Endothelial cell (in vitro differentiated cells): ENCODE data around the gene FAM111B. TPM values are rescaled to one million over a fixed set of nuclear protein-coding genes. Genes with fewer than 3 reads are reported as not detected.

Source experiments
- DNase-seq: peaks from one replicate; pipeline ENCODE4 v3.0.0; 2021; ENCODE audit warnings: low spot score
- H3K27ac Mint-ChIP-seq: one replicate; pipeline ENCODE4 v1.8.0; 2021; ENCODE audit warnings: mixed read lengths, inconsistent platforms; ENCODE audit not compliant: unreplicated experiment
- H3K27me3 Mint-ChIP-seq: one replicate; pipeline ENCODE4 v1.8.0; 2021; ENCODE audit warnings: mild to moderate bottlenecking, moderate library complexity, mixed read lengths, inconsistent platforms; ENCODE audit not compliant: unreplicated experiment
- H3K36me3 Mint-ChIP-seq: one replicate; pipeline ENCODE4 v1.8.0; 2021; ENCODE audit warnings: mild to moderate bottlenecking, low read depth, mixed read lengths, inconsistent platforms; ENCODE audit not compliant: unreplicated experiment
- H3K4me1 Mint-ChIP-seq: one replicate; pipeline ENCODE4 v1.8.0; 2021; ENCODE audit warnings: mild to moderate bottlenecking, mixed read lengths, inconsistent platforms; ENCODE audit not compliant: unreplicated experiment
- H3K4me3 Mint-ChIP-seq: one replicate; pipeline ENCODE4 v1.8.0; 2021; ENCODE audit warnings: mild to moderate bottlenecking, mixed read lengths, inconsistent platforms; ENCODE audit not compliant: unreplicated experiment
- H3K9me3 Mint-ChIP-seq: one replicate; pipeline ENCODE4 v1.8.0; 2021; ENCODE audit warnings: mixed read lengths, inconsistent platforms; ENCODE audit not compliant: unreplicated experiment
- total RNA-seq: library from RNA; stranded (reverse); fragmentation: NEBNext Ultra II Directional; extraction: Animal tissue kit (Norgen Biotek cat#: 25700); gene quantifications from one replicate; pipeline ENCODE4 v1.2.1, GENCODE V29; 2021; ENCODE audit not compliant: unreplicated experiment
- TF ChIP-seq, protein P1 (sequence below): fragments of 200-600 bp; sonication (generic); IDR thresholded peaks from one replicate; pipeline ENCODE4 v1.5.0; 2021; ENCODE audit warnings: antibody characterized with exemption; ENCODE audit not compliant: unreplicated experiment

The FAM111B gene
- total RNA-seq, 1 donor from 2014 or later: 3.4 TPM

DNA sequence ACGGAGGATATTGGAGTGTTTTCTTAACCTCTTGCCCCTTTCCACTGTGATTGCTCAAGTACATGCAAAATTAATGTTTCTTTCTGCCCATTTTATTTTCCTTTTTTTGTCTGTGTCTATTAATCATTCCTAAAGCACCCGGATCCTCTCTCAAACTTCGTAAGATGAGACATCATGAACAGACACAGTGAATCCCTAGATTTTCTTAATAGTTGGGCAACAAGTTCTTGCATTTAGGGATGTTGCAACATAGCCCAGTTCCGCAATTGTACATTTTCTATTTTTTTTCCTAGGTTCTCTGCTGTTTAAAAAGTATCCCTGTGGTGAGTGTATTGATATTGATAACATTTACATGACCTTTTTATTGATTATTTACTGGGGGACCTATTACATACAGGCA is 38.5 kb downstream of the FAM111B start:
- peaks cover 5% of the 10 kb centered on the region for H3K36me3 Mint-ChIP-seq
- H3K27me3 Mint-ChIP-seq: no peaks in the 10 kb centered on the region
- DNase-seq: no peak
- TF ChIP-seq, protein P1, sequence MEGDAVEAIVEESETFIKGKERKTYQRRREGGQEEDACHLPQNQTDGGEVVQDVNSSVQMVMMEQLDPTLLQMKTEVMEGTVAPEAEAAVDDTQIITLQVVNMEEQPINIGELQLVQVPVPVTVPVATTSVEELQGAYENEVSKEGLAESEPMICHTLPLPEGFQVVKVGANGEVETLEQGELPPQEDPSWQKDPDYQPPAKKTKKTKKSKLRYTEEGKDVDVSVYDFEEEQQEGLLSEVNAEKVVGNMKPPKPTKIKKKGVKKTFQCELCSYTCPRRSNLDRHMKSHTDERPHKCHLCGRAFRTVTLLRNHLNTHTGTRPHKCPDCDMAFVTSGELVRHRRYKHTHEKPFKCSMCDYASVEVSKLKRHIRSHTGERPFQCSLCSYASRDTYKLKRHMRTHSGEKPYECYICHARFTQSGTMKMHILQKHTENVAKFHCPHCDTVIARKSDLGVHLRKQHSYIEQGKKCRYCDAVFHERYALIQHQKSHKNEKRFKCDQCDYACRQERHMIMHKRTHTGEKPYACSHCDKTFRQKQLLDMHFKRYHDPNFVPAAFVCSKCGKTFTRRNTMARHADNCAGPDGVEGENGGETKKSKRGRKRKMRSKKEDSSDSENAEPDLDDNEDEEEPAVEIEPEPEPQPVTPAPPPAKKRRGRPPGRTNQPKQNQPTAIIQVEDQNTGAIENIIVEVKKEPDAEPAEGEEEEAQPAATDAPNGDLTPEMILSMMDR: no peak
- H3K27ac Mint-ChIP-seq: no peak overlapping the region
- no peak overlapping the region for H3K4me3 Mint-ChIP-seq
- no peaks in the 10 kb centered on the region for H3K9me3 Mint-ChIP-seq
- H3K4me1 Mint-ChIP-seq: peaks cover 22% of the 10 kb centered on the region

DNA sequence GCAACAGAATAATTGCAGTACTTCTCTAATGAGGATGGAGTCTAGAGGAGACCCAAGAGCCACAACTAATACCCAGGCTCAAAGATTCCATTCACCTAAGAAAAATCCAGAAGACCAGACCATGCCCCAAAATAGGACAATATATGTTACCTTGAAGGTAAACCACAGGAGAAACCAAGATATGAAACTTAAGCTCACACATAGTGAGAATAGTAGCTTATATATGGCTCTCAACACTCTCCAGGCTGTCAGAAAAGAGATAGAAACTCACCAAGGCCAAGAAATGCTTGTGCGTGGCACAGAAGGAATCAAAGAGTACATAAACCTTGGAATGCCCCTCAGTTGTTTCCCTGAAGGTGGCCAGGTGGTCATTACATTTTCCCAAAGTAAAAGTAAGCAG is 44.7 kb downstream of the FAM111B start:
- H3K27ac Mint-ChIP-seq: no peak overlapping the region
- H3K4me1 Mint-ChIP-seq: no peaks in the 10 kb centered on the region
- H3K4me3 Mint-ChIP-seq: no peak overlapping the region
- TF ChIP-seq, protein P1: no peak
- no peaks in the 10 kb centered on the region for H3K27me3 Mint-ChIP-seq
- no peak for DNase-seq
- no peaks in the 10 kb centered on the region for H3K36me3 Mint-ChIP-seq
- H3K9me3 Mint-ChIP-seq: no peaks in the 10 kb centered on the region

DNA sequence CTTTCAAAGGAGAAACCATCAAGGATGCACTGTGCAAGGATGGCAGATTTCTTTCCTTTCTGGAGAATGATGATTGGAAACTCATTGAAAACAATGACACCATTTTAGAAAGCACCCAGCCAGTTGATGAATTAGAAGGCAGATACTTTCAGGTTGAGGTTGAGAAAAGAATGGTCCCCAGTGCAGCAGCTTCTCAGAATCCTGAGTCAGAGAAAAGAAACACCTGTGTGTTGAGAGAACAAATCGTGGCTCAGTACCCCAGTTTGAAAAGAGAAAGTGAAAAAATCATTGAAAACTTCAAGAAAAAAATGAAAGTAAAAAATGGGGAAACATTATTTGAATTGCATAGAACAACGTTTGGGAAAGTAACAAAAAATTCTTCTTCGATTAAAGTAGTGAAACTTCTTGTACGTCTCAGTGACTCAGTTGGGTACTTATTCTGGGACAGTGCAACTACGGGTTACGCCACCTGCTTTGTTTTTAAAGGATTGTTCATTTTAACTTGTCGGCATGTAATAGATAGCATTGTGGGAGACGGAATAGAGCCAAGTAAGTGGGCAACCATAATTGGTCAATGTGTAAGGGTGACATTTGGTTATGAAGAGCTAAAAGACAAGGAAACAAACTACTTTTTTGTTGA is 45.4 kb downstream of the FAM111B start:
- Mint-ChIP-seq H3K36me3 (no peaks in the 10 kb centered on the region), H3K27me3 (no peaks in the 10 kb centered on the region), H3K4me1 (no peaks in the 10 kb centered on the region), H3K27ac (no peak overlapping the region), H3K9me3 (no peaks in the 10 kb centered on the region), H3K4me3 (no peak overlapping the region)
- DNase-seq: no peak
- TF ChIP-seq, protein P1: no peak

DNA sequence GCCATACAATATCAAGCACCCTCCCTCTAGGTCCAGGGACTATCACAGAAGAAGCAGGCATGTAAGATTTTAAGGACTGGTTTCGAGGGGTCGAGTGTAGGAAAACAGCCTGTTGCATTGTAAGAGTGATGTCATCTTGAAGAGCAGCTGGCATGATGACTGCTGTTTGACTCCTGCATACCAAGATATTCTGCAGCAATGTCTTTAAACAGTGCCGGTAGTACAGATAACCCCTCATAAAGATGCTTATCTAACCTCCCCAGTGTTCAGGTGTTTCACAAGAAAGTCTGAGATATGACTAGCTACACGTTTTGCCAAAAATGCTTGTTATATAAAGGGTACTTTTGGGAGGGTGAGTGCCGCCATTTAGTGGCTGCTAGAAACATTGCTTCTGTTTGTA is 47.6 kb downstream of the FAM111B start:
- Mint-ChIP-seq H3K36me3 (no peaks in the 10 kb centered on the region), H3K27ac (no peak overlapping the region), H3K4me3 (no peak overlapping the region), H3K9me3 (no peaks in the 10 kb centered on the region), H3K4me1 (peaks cover 8% of the 10 kb centered on the region), H3K27me3 (peaks cover 1% of the 10 kb centered on the region)
- TF ChIP-seq, protein P1: no peak
- DNase-seq: no peak

DNA sequence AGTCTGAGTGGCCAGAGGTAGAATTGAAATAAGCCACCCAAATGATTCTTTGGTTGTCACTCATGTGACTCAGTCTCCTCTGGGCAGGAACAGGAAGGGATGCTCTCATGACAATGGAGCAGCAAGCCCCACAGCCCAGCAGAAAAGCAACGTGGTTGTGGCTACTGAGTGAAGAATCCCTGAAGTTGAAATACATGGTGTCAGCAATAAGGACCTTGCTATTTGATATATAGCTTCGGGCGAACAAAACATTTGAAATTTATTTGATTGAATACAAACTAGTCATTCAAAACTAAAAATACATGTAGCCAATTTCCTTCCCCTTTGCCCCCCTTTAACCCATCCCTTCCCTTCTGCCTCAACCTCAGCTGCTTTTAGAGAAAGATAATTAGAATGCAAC is 50.4 kb downstream of the FAM111B start:
- TF ChIP-seq, protein P1: no peak
- H3K27ac Mint-ChIP-seq: peak overlapping the region; percentile 93
- peaks cover 4% of the 10 kb centered on the region for H3K27me3 Mint-ChIP-seq
- no peaks in the 10 kb centered on the region for H3K9me3 Mint-ChIP-seq
- no peak for DNase-seq
- H3K36me3 Mint-ChIP-seq: no peaks in the 10 kb centered on the region
- H3K4me1 Mint-ChIP-seq: peaks cover 8% of the 10 kb centered on the region
- H3K4me3 Mint-ChIP-seq: no peak overlapping the region
